ENCODE results near the gene EFHC1. TPM values are rescaled to one million over a fixed set of nuclear protein-coding genes. Genes with fewer than 3 reads are reported as not detected.

EFHC1 gene
- total RNA-seq, 2 donors from 2014 or later = 4.0 to 5.5 TPM

GRCh38 chr6:52494298-52495072, 74.3 kb downstream of the EFHC1 start:
- Mint-ChIP-seq H3K4me1 (ENCODE audit: low read depth in 2 of 2) (no peaks in the 10 kb centered on the region), H3K27me3 (no peaks in the 10 kb centered on the region), H3K36me3 (peaks cover 5% of the 10 kb centered on the region), H3K27ac (peak overlapping the region; percentile 28 to 45), H3K4me3 (peak overlapping the region; percentile 13), H3K9me3 (no peaks in the 10 kb centered on the region)
- ATAC-seq = no peak
- no peak for DNase-seq (ENCODE audit: low spot score)

GRCh38 chr6:52495922-52496321, 75.8 kb downstream of the EFHC1 start:
- H3K9me3 Mint-ChIP-seq = no peaks in the 10 kb centered on the region
- no peaks in the 10 kb centered on the region for H3K4me1 Mint-ChIP-seq (ENCODE audit: low read depth in 2 of 2)
- no peak overlapping the region for H3K4me3 Mint-ChIP-seq
- ATAC-seq (no peak), DNase-seq (ENCODE audit: low spot score) (no peak)
- H3K36me3 Mint-ChIP-seq = peaks cover 5% of the 10 kb centered on the region
- H3K27ac Mint-ChIP-seq = no peak overlapping the region
- no peaks in the 10 kb centered on the region for H3K27me3 Mint-ChIP-seq

GRCh38 chr6:52496631-52497030, 76.5 kb downstream of the EFHC1 start:
- Mint-ChIP-seq H3K4me1 (ENCODE audit: low read depth in 2 of 2) (no peaks in the 10 kb centered on the region), H3K27ac (no peak overlapping the region), H3K27me3 (no peaks in the 10 kb centered on the region), H3K4me3 (no peak overlapping the region), H3K36me3 (peaks cover 5% of the 10 kb centered on the region), H3K9me3 (no peaks in the 10 kb centered on the region)
- ATAC-seq = no peak
- no peak for DNase-seq (ENCODE audit: low spot score)

- Mint-ChIP-seq H3K27me3 (no peaks in the 10 kb centered on the region), H3K4me3 (no peak overlapping the region), H3K9me3 (no peaks in the 10 kb centered on the region), H3K27ac (no peak overlapping the region), H3K36me3 (peaks cover 5% of the 10 kb centered on the region), H3K4me1 (ENCODE audit: low read depth in 2 of 2) (no peaks in the 10 kb centered on the region)
- no peak for ATAC-seq
- DNase-seq (ENCODE audit: low spot score) = no peak
Observed at GRCh38 chr6:52497652-52498408, 77.7 kb downstream of the EFHC1 start.

- no peak overlapping the region for H3K27ac Mint-ChIP-seq
- H3K36me3 Mint-ChIP-seq = peaks cover 5% of the 10 kb centered on the region
- H3K27me3 Mint-ChIP-seq = no peaks in the 10 kb centered on the region
- H3K4me1 Mint-ChIP-seq (ENCODE audit: low read depth in 2 of 2) = no peaks in the 10 kb centered on the region
- no peak overlapping the region for H3K4me3 Mint-ChIP-seq
- no peaks in the 10 kb centered on the region for H3K9me3 Mint-ChIP-seq
- peak in 1 of 2 donors; percentile 36 for ATAC-seq
- no peak for DNase-seq (ENCODE audit: low spot score)
Observed at GRCh38 chr6:52498538-52499017, 78.4 kb downstream of the EFHC1 start.

- DNase-seq (ENCODE audit: low spot score) (no peak), ATAC-seq (no peak)
- H3K9me3 Mint-ChIP-seq = no peaks in the 10 kb centered on the region
- H3K36me3 Mint-ChIP-seq = peaks cover 5% of the 10 kb centered on the region
- H3K27me3 Mint-ChIP-seq = no peaks in the 10 kb centered on the region
- peaks cover 0 to 3% of the 10 kb centered on the region in 2 donors for H3K4me1 Mint-ChIP-seq (ENCODE audit: low read depth in 2 of 2)
- H3K4me3 Mint-ChIP-seq = no peak overlapping the region
- H3K27ac Mint-ChIP-seq = no peak overlapping the region
Observed at GRCh38 chr6:52499026-52499425, 78.9 kb downstream of the EFHC1 start.

- ATAC-seq (no peak), DNase-seq (ENCODE audit: low spot score) (no peak)
- Mint-ChIP-seq H3K4me3 (no peak overlapping the region), H3K27ac (no peak overlapping the region), H3K9me3 (no peaks in the 10 kb centered on the region), H3K36me3 (peaks cover 5% of the 10 kb centered on the region), H3K4me1 (ENCODE audit: low read depth in 2 of 2) (peaks cover 0 to 4% of the 10 kb centered on the region in 2 donors), H3K27me3 (no peaks in the 10 kb centered on the region)
Observed at GRCh38 chr6:52499681-52500236, 79.6 kb downstream of the EFHC1 start.

- ATAC-seq (no peak), DNase-seq (ENCODE audit: low spot score) (no peak)
- H3K27me3 Mint-ChIP-seq = no peaks in the 10 kb centered on the region
- peaks cover 0 to 4% of the 10 kb centered on the region in 2 donors for H3K4me1 Mint-ChIP-seq (ENCODE audit: low read depth in 2 of 2)
- H3K36me3 Mint-ChIP-seq = peaks cover under 1% of the 10 kb centered on the region
- H3K9me3 Mint-ChIP-seq = no peaks in the 10 kb centered on the region
- no peak overlapping the region for H3K27ac Mint-ChIP-seq
- no peak overlapping the region for H3K4me3 Mint-ChIP-seq
Observed at GRCh38 chr6:52500238-52501129, 80.3 kb downstream of the EFHC1 start.

GRCh38 chr6:52502306-52503029, 82.3 kb downstream of the EFHC1 start:
- Mint-ChIP-seq H3K9me3 (no peaks in the 10 kb centered on the region), H3K4me1 (ENCODE audit: low read depth in 2 of 2) (peaks cover 0 to 4% of the 10 kb centered on the region in 2 donors), H3K27me3 (no peaks in the 10 kb centered on the region), H3K27ac (no peak overlapping the region), H3K36me3 (no peaks in the 10 kb centered on the region), H3K4me3 (no peak overlapping the region)
- no peak for ATAC-seq
- DNase-seq (ENCODE audit: low spot score) = no peak

GRCh38 chr6:52503323-52503747, 83.2 kb downstream of the EFHC1 start:
- Mint-ChIP-seq H3K4me3 (no peak overlapping the region), H3K4me1 (ENCODE audit: low read depth in 2 of 2) (peaks cover 0 to 4% of the 10 kb centered on the region in 2 donors), H3K27ac (no peak overlapping the region), H3K27me3 (no peaks in the 10 kb centered on the region), H3K9me3 (no peaks in the 10 kb centered on the region), H3K36me3 (no peaks in the 10 kb centered on the region)
- ATAC-seq = no peak
- no peak for DNase-seq (ENCODE audit: low spot score)

GRCh38 chr6:52503851-52504781, 84.0 kb downstream of the EFHC1 start:
- H3K4me3 Mint-ChIP-seq = no peak overlapping the region
- H3K4me1 Mint-ChIP-seq (ENCODE audit: low read depth in 2 of 2) = peaks cover 0 to 4% of the 10 kb centered on the region in 2 donors
- no peak for DNase-seq (ENCODE audit: low spot score)
- ATAC-seq = peak; percentile 47 to 60
- no peaks in the 10 kb centered on the region for H3K9me3 Mint-ChIP-seq
- H3K27me3 Mint-ChIP-seq = no peaks in the 10 kb centered on the region
- no peaks in the 10 kb centered on the region for H3K36me3 Mint-ChIP-seq
- no peak overlapping the region for H3K27ac Mint-ChIP-seq

GRCh38 chr6:52504782-52505136, 84.6 kb downstream of the EFHC1 start:
- H3K4me1 Mint-ChIP-seq (ENCODE audit: low read depth in 2 of 2) = peaks cover 0 to 4% of the 10 kb centered on the region in 2 donors
- H3K4me3 Mint-ChIP-seq = no peak overlapping the region
- DNase-seq (ENCODE audit: low spot score) (no peak), ATAC-seq (no peak)
- no peaks in the 10 kb centered on the region for H3K36me3 Mint-ChIP-seq
- H3K27ac Mint-ChIP-seq = no peak overlapping the region
- H3K9me3 Mint-ChIP-seq = no peaks in the 10 kb centered on the region
- H3K27me3 Mint-ChIP-seq = no peaks in the 10 kb centered on the region

Measured in natural killer cell treated with Interleukin-12 subunit alpha and Interleukin-12 subunit beta and Interleukin-15 and Interleukin-18, amount 100 ng/mL, for 72 hours (primary cell).